ENCODE results near the gene COX4I1. TPM values are rescaled to one million over a fixed set of nuclear protein-coding genes. Genes with fewer than 3 reads are reported as not detected.

The COX4I1 gene
- total and polyA plus RNA-seq, 2 donors from 2014 or later: 439 to 1,996 TPM

GRCh38 chr16:85856079-85856478 lies 56.6 kb downstream of the COX4I1 start:
- Histone ChIP-seq H3K27ac (ENCODE audit: low read depth in 2 of 2, low read length in 2 of 2) (no peak overlapping the region), H3K9ac (ENCODE audit: low read length in 3 of 3) (no peak overlapping the region), H3K4me1 (ENCODE audit: control insufficient read depth in 2 of 3, insufficient read depth in 2 of 3, low read depth in 1 of 3, low read length in 3 of 3) (no peaks in the 10 kb centered on the region), H3K4me3 (ENCODE audit: low read length in 3 of 3) (no peak overlapping the region), H3K9me3 (ENCODE audit: control insufficient read depth in 2 of 3, insufficient read depth in 1 of 3, low read length in 3 of 3) (no peaks in the 10 kb centered on the region), H3K27me3 (ENCODE audit: control insufficient read depth, insufficient read depth, low read length) (no peaks in the 10 kb centered on the region), H3K36me3 (ENCODE audit: control insufficient read depth in 2 of 3, insufficient read depth in 3 of 3, low read length in 3 of 3) (no peaks in the 10 kb centered on the region)
- FAIRE-seq: no peak
- intact Hi-C loops (cut with DNase I): no loop called here
- DNase-seq: peak in 1 of 5 donors; percentile 17
- no peak for TF ChIP-seq CTCF (IDR thresholded peaks at IDR 0.05; ENCODE audit: borderline replicate concordance, extremely low read depth, insufficient read depth)

- Histone ChIP-seq H3K9ac (ENCODE audit: low read length in 3 of 3) (no peak overlapping the region), H3K4me1 (ENCODE audit: control insufficient read depth in 2 of 3, insufficient read depth in 2 of 3, low read depth in 1 of 3, low read length in 3 of 3) (no peaks in the 10 kb centered on the region), H3K4me3 (ENCODE audit: low read length in 3 of 3) (no peak overlapping the region), H3K27me3 (ENCODE audit: control insufficient read depth, insufficient read depth, low read length) (no peaks in the 10 kb centered on the region), H3K27ac (ENCODE audit: low read depth in 2 of 2, low read length in 2 of 2) (no peak overlapping the region), H3K36me3 (ENCODE audit: control insufficient read depth in 2 of 3, insufficient read depth in 3 of 3, low read length in 3 of 3) (no peaks in the 10 kb centered on the region), H3K9me3 (ENCODE audit: control insufficient read depth in 2 of 3, insufficient read depth in 1 of 3, low read length in 3 of 3) (no peaks in the 10 kb centered on the region)
- peak in 1 of 5 donors; percentile 39 for DNase-seq
- intact Hi-C loops (cut with DNase I): no loop called here
- FAIRE-seq: no peak
- no peak for TF ChIP-seq CTCF (IDR thresholded peaks at IDR 0.05; ENCODE audit: borderline replicate concordance, extremely low read depth, insufficient read depth)
These were observed 57.1 kb downstream of the COX4I1 start for GRCh38 chr16:85856585-85856984.

Other genes with a start within 250 kb of the COX4I1 start
- gene GSE1, start 186.4 kb upstream of the COX4I1 start, total RNA-seq: 92.8 TPM
- gene GSE1, start 186.4 kb upstream of the COX4I1 start, polyA plus RNA-seq (ENCODE audit: insufficient read depth, low read depth, low replicate concordance): 9.5 TPM
- 0.88 TPM for gene GINS2, start 110.7 kb upstream of the COX4I1 start, total RNA-seq
- gene GINS2, start 110.7 kb upstream of the COX4I1 start, polyA plus RNA-seq (ENCODE audit: insufficient read depth, low read depth, low replicate concordance): 0.97 TPM
- 3.5 TPM for gene C16orf74, start 48.6 kb upstream of the COX4I1 start, total RNA-seq
- 4.6 TPM for gene C16orf74, start 48.6 kb upstream of the COX4I1 start, polyA plus RNA-seq (ENCODE audit: insufficient read depth, low read depth, low replicate concordance)
- 20.9 TPM for gene EMC8, start 151 bp upstream of the COX4I1 start, total RNA-seq
- 24.7 TPM for gene EMC8, start 151 bp upstream of the COX4I1 start, polyA plus RNA-seq (ENCODE audit: insufficient read depth, low read depth, low replicate concordance)
- gene IRF8, start 99.5 kb downstream of the COX4I1 start, total RNA-seq: 33.3 TPM
- gene IRF8, start 99.5 kb downstream of the COX4I1 start, polyA plus RNA-seq (ENCODE audit: insufficient read depth, low read depth, low replicate concordance): 2.9 TPM